OCI-LY1 (cell line): Measurements from ENCODE around the gene LMTK3.

Experiments
- H2AFZ ChIP-seq: fragments of 200-600 bp; sonication (generic), shearing (Covaris generic); 2 replicates; pipeline ENCODE4 v1.6.0; 2014; ENCODE audit warnings: antibody characterized with exemption, mild to moderate bottlenecking, low read length
- H3F3A ChIP-seq: fragments of 200-600 bp; sonication (generic), shearing (Covaris generic); 2 replicates; pipeline ENCODE4 v1.6.0; 2014; ENCODE audit warnings: mild to moderate bottlenecking, antibody characterized with exemption, low read length, moderate library complexity; ENCODE audit not compliant: insufficient read depth
- H3K27ac ChIP-seq: fragments of 200-600 bp; sonication (generic); 2 replicates; pipeline ENCODE4 v1.5.1; 2014; ENCODE audit warnings: low read length, mixed run types, mild to moderate bottlenecking, low read depth; ENCODE audit not compliant: poor library complexity, severe bottlenecking
- H3K27me3 ChIP-seq: fragments of 200-600 bp; sonication (generic); 2 replicates; pipeline ENCODE4 v1.6.0; 2014; ENCODE audit warnings: antibody characterized with exemption, mild to moderate bottlenecking, low read length, moderate library complexity; ENCODE audit not compliant: insufficient read depth
- H3K36me3 ChIP-seq: fragments of 200-600 bp; sonication (generic); 2 replicates; pipeline ENCODE4 v1.6.1; 2014; ENCODE audit warnings: mild to moderate bottlenecking, antibody characterized with exemption, low read length, moderate library complexity, mixed read lengths; ENCODE audit not compliant: insufficient read depth
- H3K4me1 ChIP-seq: fragments of 200-600 bp; sonication (generic); 2 replicates; pipeline ENCODE4 v1.5.1; 2014; ENCODE audit warnings: mild to moderate bottlenecking, low read length, moderate library complexity; ENCODE audit not compliant: insufficient read depth, severe bottlenecking
- H3K4me2 ChIP-seq: fragments of 200-600 bp; sonication (generic), shearing (Covaris generic); 2 replicates; pipeline ENCODE4 v1.6.1; 2014; ENCODE audit warnings: low read length
- H3K4me3 ChIP-seq: fragments of 200-600 bp; sonication (generic); 2 replicates; pipeline ENCODE4 v1.5.1; 2014; ENCODE audit warnings: low read length, low read depth, mild to moderate bottlenecking, mixed read lengths; ENCODE audit not compliant: poor library complexity, severe bottlenecking
- H3K79me2 ChIP-seq: fragments of 200-600 bp; shearing (Covaris generic); 2 replicates; pipeline ENCODE4 v1.6.1; 2016; ENCODE audit warnings: mixed run types, low read length, mixed read lengths; ENCODE audit not compliant: insufficient read depth
- H3K9ac ChIP-seq: fragments of 200-600 bp; sonication (generic), shearing (Covaris generic); 2 replicates; pipeline ENCODE4 v1.6.1; 2014; ENCODE audit warnings: mild to moderate bottlenecking, low read length, mixed read lengths
- H3K9me2 ChIP-seq: fragments of 200-600 bp; sonication (generic), shearing (Covaris generic); 2 replicates; pipeline ENCODE4 v1.6.1; 2014; ENCODE audit warnings: low read depth, mild to moderate bottlenecking, low read length, mixed read lengths
- H3K9me3 ChIP-seq: fragments of 200-600 bp; shearing (Covaris generic); 2 replicates; pipeline ENCODE4 v1.6.1; 2014; ENCODE audit warnings: low read length, mixed read lengths
- H4K20me1 ChIP-seq: fragments of 200-600 bp; sonication (generic), shearing (Covaris generic); 2 replicates; pipeline ENCODE4 v1.6.0; 2016; ENCODE audit warnings: mild to moderate bottlenecking, low read length; ENCODE audit not compliant: insufficient read depth
- CTCF ChIP-seq: fragments of 200-600 bp; sonication (generic), shearing (Covaris generic); IDR thresholded peaks from 2 replicates; pipeline ENCODE4 v1.5.1; 2017; ENCODE audit warnings: mild to moderate bottlenecking, antibody characterized with exemption, low read length, moderate library complexity, mixed read lengths
- EZH2 ChIP-seq: fragments of 200-600 bp; sonication (generic), shearing (Covaris generic); IDR thresholded peaks from 2 replicates; pipeline ENCODE4 v1.8.0; 2017; ENCODE audit warnings: borderline replicate concordance, mixed run types, mild to moderate bottlenecking, antibody characterized with exemption, low read length, moderate library complexity, mixed read lengths

Gene LMTK3

GRCh38 chr19:48500830-48501493 is 10.7 kb downstream of the LMTK3 start:
- H3K4me2 ChIP-seq, result peak overlapping the region; percentile 14; the same call in 1 of the 2 replicates
- no peak overlapping the region for H3K9ac ChIP-seq
- no peaks in the 10 kb centered on the region for H3K27me3 ChIP-seq
- no peaks in the 10 kb centered on the region for H3K79me2 ChIP-seq
- TF ChIP-seq EZH2 (no peak), CTCF (no peak)
- H3F3A ChIP-seq, result no peaks in the 10 kb centered on the region
- H3K36me3 ChIP-seq, result no peaks in the 10 kb centered on the region
- peak overlapping the region; percentile 12 for H3K4me3 ChIP-seq
- peaks cover 7% of the 10 kb centered on the region for H3K4me1 ChIP-seq
- H3K9me2 ChIP-seq, result no peaks in the 10 kb centered on the region
- no peaks in the 10 kb centered on the region for H3K9me3 ChIP-seq
- no peak overlapping the region for H3K27ac ChIP-seq
- H4K20me1 ChIP-seq, result no peaks in the 10 kb centered on the region
- no peak overlapping the region for H2AFZ ChIP-seq

GRCh38 chr19:48499316-48500090 is 12.1 kb downstream of the LMTK3 start:
- no peak overlapping the region for H3K9ac ChIP-seq
- H3F3A ChIP-seq, result no peaks in the 10 kb centered on the region
- no peaks in the 10 kb centered on the region for H4K20me1 ChIP-seq
- TF ChIP-seq CTCF, result no peak
- no peak for TF ChIP-seq EZH2
- H3K4me1 ChIP-seq, result peaks cover 7% of the 10 kb centered on the region
- H3K27me3 ChIP-seq, result no peaks in the 10 kb centered on the region
- H3K9me3 ChIP-seq, result no peaks in the 10 kb centered on the region
- H2AFZ ChIP-seq, result no peak overlapping the region
- H3K79me2 ChIP-seq, result no peaks in the 10 kb centered on the region
- no peaks in the 10 kb centered on the region for H3K9me2 ChIP-seq
- H3K4me3 ChIP-seq, result no peak overlapping the region
- no peak overlapping the region for H3K4me2 ChIP-seq
- H3K27ac ChIP-seq, result no peak overlapping the region
- H3K36me3 ChIP-seq, result no peaks in the 10 kb centered on the region

GRCh38 chr19:48498595-48499311 is 12.9 kb downstream of the LMTK3 start:
- H3K79me2 ChIP-seq, result no peaks in the 10 kb centered on the region

More at GRCh38 chr19:48498595-48499311, 12.9 kb downstream of the LMTK3 start:
- no peak overlapping the region for H2AFZ ChIP-seq
- no peaks in the 10 kb centered on the region for H3K9me3 ChIP-seq
- peaks cover 7% of the 10 kb centered on the region for H3K4me1 ChIP-seq
- H3K4me2 ChIP-seq, result no peak overlapping the region
- no peak overlapping the region for H3K9ac ChIP-seq
- no peak overlapping the region for H3K27ac ChIP-seq
- no peak overlapping the region for H3K4me3 ChIP-seq
- no peaks in the 10 kb centered on the region for H3K36me3 ChIP-seq
- H3K9me2 ChIP-seq, result no peaks in the 10 kb centered on the region
- H4K20me1 ChIP-seq, result no peaks in the 10 kb centered on the region
- H3K27me3 ChIP-seq, result no peaks in the 10 kb centered on the region
- H3F3A ChIP-seq, result no peaks in the 10 kb centered on the region
- no peak for TF ChIP-seq CTCF
- TF ChIP-seq EZH2, result no peak
